Esophagus (tissue), 2 donors: Measurements from ENCODE around the gene ANKRD31. TPM values are rescaled to one million over a fixed set of nuclear protein-coding genes. Genes with fewer than 3 reads are reported as not detected.

Experiments used
- polyA plus RNA-seq, 2 donors: library from polyadenylated mRNA; stranded (reverse); fragments of 200-250 nt; gene quantifications; one replicate each; pipeline ENCODE4 v1.2.3, GENCODE V29; 2013
- donor health status: healthy with polysubstance abuse.
- donor health status: Bipolar disorder and iron deficiency.

Gene ANKRD31
- polyA plus RNA-seq, 2 donors = 0.26 to 0.51 TPM

Other genes starting within 250 kb of the ANKRD31 start
- under 1 TPM; 0.53 to 0.80 TPM for gene GCNT4, start 184.3 kb downstream of the ANKRD31 start, polyA plus RNA-seq
- gene HMGCR, start 100.3 kb upstream of the ANKRD31 start, polyA plus RNA-seq = 10 to 100 TPM; 19.3 to 43.0 TPM